ENCODE results near the gene CFAP100. TPM values are rescaled to one million over a fixed set of nuclear protein-coding genes. Genes with fewer than 3 reads are reported as not detected.

Gene CFAP100
- total and polyA plus RNA-seq, 2 of the 4 experiments (the other 2 are of a cell fraction): not detected

DNA sequence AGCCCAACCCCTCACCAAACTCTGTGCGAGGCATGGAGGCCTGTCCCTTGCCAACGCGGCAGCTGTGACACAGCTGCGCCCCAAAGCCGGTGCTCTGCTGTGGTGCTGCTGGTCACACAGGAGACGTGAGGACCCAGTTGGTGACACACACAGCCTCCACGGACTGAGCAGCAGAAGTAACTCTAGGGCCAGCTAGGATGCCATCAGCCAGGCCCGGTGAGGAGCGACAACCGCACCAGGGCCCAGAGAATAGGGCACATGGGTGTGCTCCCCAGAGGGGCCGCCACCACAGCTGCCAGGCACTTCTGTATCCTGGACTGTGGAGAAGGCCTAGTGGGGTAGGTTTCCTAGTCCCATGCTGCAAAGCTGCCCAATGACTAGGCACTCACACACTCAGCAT lies 70.3 kb downstream of the CFAP100 start:
- Histone ChIP-seq H3K9me1 (ENCODE audit: insufficient read depth, low read length) (no peaks in the 10 kb centered on the region; the same call in 1 of the 2 replicates), H3K23ac (ENCODE audit: low read depth, low read length) (no peak overlapping the region), H2AK5ac (ENCODE audit: low read depth, low read length) (no peak overlapping the region), H4K91ac (ENCODE audit: insufficient read depth, low read depth, low read length) (no peak overlapping the region), H2BK5ac (ENCODE audit: low read depth, low read length, poor library complexity, severe bottlenecking) (no peak overlapping the region), H3K4me2 (ENCODE audit: low read depth, low read length) (no peak overlapping the region), H3K4me1 (ENCODE audit: control insufficient read depth, insufficient read depth, low read length) (no peaks in the 10 kb centered on the region; the same call in 1 of the 2 replicates), H2BK15ac (ENCODE audit: low read depth, low read length) (no peak overlapping the region), H3K9me3 (ENCODE audit: control insufficient read depth, insufficient read depth, low read length) (no peaks in the 10 kb centered on the region), H4K20me1 (ENCODE audit: insufficient read depth, low read length) (peaks cover 27% of the 10 kb centered on the region), H4K5ac (ENCODE audit: low read depth, low read length) (no peak overlapping the region), H3K4me3 (ENCODE audit: insufficient read depth, low read depth, low read length) (no peak overlapping the region), H3K36me3 (ENCODE audit: control insufficient read depth, insufficient read depth, low read length) (peaks cover 84% of the 10 kb centered on the region), H3K56ac (ENCODE audit: extremely low read depth, insufficient read depth, low read length) (no peak overlapping the region), H3K14ac (replicated peaks; ENCODE audit: low read depth, low read length) (no peak overlapping the region), H3K9ac (ENCODE audit: low read depth, low read length) (no peak overlapping the region), H2BK120ac (ENCODE audit: low read depth, low read length) (no peak overlapping the region), H3K27me3 (ENCODE audit: control insufficient read depth, insufficient read depth, low read length) (no peaks in the 10 kb centered on the region), H3K79me1 (ENCODE audit: low read depth in 1 of 2, low read length in 2 of 2) (peaks cover 36 to 59% of the 10 kb centered on the region in 2 experiments), H2AK9ac (replicated peaks; ENCODE audit: low read depth, low read length, poor library complexity) (no peak overlapping the region), H2BK20ac (ENCODE audit: low read depth, low read length) (no peak overlapping the region), H4K8ac (ENCODE audit: low read depth in 2 of 2, low read length in 2 of 2) (no peak overlapping the region), H3K4ac (ENCODE audit: low read depth, low read length) (no peak overlapping the region), H3K18ac (ENCODE audit: low read depth, low read length) (no peak overlapping the region), H3K27ac (ENCODE audit: insufficient read depth, low read length) (no peak overlapping the region), H2AFZ (replicated peaks; ENCODE audit: low read length, poor library complexity) (no peak overlapping the region)
- 92% methylated on average over 5 of the region's 11 CpGs; no CpG with 5 or more reads in 1 of the 2 experiments for WGBS, 2 experiments (ENCODE audit: extremely low coverage in 2 of 2, insufficient read length in 1 of 2)
- intact Hi-C loops (cut with micrococcal nuclease) (no loop called here), in situ Hi-C loops (cut with MboI; ENCODE audit: low sequenced_read_pairs) (no loop called here), dilution Hi-C loops (cut with HindIII; ENCODE audit: low sequenced_read_pairs, unreplicated experiment) (no loop called here)
- TF ChIP-seq MAZ (IDR thresholded peaks at IDR 0.05; ENCODE audit: borderline replicate concordance, low read depth, low read length) (no peak), CEBPB (IDR thresholded peaks at IDR 0.05; ENCODE audit: low read depth, low read length) (no peak), CHD1 (IDR thresholded peaks at IDR 0.05; ENCODE audit: low read depth, low read length) (no peak), SMC3 (IDR thresholded peaks at IDR 0.05; ENCODE audit: low read depth, low read length) (no peak), NFE2L2 (IDR thresholded peaks at IDR 0.05; ENCODE audit: low read depth, low read length) (no peak), MXI1 (IDR thresholded peaks at IDR 0.05; ENCODE audit: borderline replicate concordance, low read depth, low read length) (no peak), BHLHE40 (IDR thresholded peaks at IDR 0.05; ENCODE audit: low read depth, low read length) (no peak), MAFK (IDR thresholded peaks at IDR 0.05; ENCODE audit: low read depth, low read length) (no peak), RFX5 (IDR thresholded peaks at IDR 0.05; ENCODE audit: low read depth, low read length) (no peak), RCOR1 (IDR thresholded peaks at IDR 0.05; ENCODE audit: insufficient replicate concordance, low read length) (no peak), FOS (IDR thresholded peaks at IDR 0.05; ENCODE audit: low read depth, low read length) (no peak), RAD21 (IDR thresholded peaks at IDR 0.05; ENCODE audit: low read length) (no peak)
- TF ChIP-seq, protein P1, sequence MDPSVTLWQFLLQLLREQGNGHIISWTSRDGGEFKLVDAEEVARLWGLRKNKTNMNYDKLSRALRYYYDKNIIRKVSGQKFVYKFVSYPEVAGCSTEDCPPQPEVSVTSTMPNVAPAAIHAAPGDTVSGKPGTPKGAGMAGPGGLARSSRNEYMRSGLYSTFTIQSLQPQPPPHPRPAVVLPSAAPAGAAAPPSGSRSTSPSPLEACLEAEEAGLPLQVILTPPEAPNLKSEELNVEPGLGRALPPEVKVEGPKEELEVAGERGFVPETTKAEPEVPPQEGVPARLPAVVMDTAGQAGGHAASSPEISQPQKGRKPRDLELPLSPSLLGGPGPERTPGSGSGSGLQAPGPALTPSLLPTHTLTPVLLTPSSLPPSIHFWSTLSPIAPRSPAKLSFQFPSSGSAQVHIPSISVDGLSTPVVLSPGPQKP (IDR thresholded peaks at IDR 0.05; ENCODE audit: borderline replicate concordance, low read depth, low read length): no peak
- TF ChIP-seq, protein P2, sequence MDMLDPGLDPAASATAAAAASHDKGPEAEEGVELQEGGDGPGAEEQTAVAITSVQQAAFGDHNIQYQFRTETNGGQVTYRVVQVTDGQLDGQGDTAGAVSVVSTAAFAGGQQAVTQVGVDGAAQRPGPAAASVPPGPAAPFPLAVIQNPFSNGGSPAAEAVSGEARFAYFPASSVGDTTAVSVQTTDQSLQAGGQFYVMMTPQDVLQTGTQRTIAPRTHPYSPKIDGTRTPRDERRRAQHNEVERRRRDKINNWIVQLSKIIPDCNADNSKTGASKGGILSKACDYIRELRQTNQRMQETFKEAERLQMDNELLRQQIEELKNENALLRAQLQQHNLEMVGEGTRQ (IDR thresholded peaks at IDR 0.05; ENCODE audit: low read depth, low read length): no peak
- TF ChIP-seq, protein P3, sequence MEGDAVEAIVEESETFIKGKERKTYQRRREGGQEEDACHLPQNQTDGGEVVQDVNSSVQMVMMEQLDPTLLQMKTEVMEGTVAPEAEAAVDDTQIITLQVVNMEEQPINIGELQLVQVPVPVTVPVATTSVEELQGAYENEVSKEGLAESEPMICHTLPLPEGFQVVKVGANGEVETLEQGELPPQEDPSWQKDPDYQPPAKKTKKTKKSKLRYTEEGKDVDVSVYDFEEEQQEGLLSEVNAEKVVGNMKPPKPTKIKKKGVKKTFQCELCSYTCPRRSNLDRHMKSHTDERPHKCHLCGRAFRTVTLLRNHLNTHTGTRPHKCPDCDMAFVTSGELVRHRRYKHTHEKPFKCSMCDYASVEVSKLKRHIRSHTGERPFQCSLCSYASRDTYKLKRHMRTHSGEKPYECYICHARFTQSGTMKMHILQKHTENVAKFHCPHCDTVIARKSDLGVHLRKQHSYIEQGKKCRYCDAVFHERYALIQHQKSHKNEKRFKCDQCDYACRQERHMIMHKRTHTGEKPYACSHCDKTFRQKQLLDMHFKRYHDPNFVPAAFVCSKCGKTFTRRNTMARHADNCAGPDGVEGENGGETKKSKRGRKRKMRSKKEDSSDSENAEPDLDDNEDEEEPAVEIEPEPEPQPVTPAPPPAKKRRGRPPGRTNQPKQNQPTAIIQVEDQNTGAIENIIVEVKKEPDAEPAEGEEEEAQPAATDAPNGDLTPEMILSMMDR (conservative IDR thresholded peaks at IDR 0.05; ENCODE audit: low read depth, low read length): no peak
- DNase-seq (no peak), ATAC-seq (ENCODE audit: low read depth) (no peak)
- ChIA-PET CTCF (interaction anchor here (0.6 to 0.7 kb wide), 2 partner anchors 17 to 235 kb away, joined by 3 read pairs; no protein-coding TSS in a partner anchor), POLR2A (ENCODE audit: unreplicated experiment) (no interaction called here)
- no TSS peak for BruUV-seq (replicated peaks)
